Vagina (tissue), 2 donors: Measurements from ENCODE around the gene ZFP69B. TPM values are rescaled to one million over a fixed set of nuclear protein-coding genes. Genes with fewer than 3 reads are reported as not detected.

ENCODE experiments used
- DNase-seq, 2 donors: peaks; one replicate each; pipeline ENCODE4 v3.0.0-alpha.2; 2017; ENCODE audit errors: extremely low spot score in 2 of 2
- H3K27ac ChIP-seq: fragments of 200-600 bp; sonication (generic); one replicate; pipeline ENCODE4 v1.5.1; 2019
- H3K27me3 ChIP-seq: fragments of 200-600 bp; sonication (generic); one replicate; pipeline ENCODE4 v1.5.1; 2019
- H3K36me3 ChIP-seq, 2 donors: fragments of 200-600 bp; sonication (generic); one replicate each; pipeline ENCODE4 v1.5.1; 2017 to 2019
- H3K4me1 ChIP-seq: fragments of 200-600 bp; sonication (generic); one replicate; pipeline ENCODE4 v1.5.1; 2019
- H3K4me3 ChIP-seq, 2 donors: fragments of 200-600 bp; sonication (generic); 1 replicate in 1 of 2; 2 replicates in 1 of 2; pipeline ENCODE4 v1.5.1; 2016 to 2019
- H3K9me3 ChIP-seq: fragments of 200-600 bp; sonication (generic); one replicate; pipeline ENCODE4 v1.5.1; 2019
- CTCF ChIP-seq, 3 experiments: fragments of 450-650 bp in 2 of 3; fragments of 200-600 bp in 1 of 3; sonication (generic) in 1 of 3; IDR thresholded peaks; one replicate each; pipeline ENCODE4 v1.5.1; 2017 to 2019; ENCODE audit warnings: antibody characterized with exemption in 3 of 3, mild to moderate bottlenecking in 2 of 3, moderate library complexity in 2 of 3
- POLR2A ChIP-seq, 2 donors: fragments of 450-650 bp; IDR thresholded peaks; one replicate each; pipeline ENCODE4 v1.6.1; 2017; ENCODE audit warnings: antibody characterized with exemption in 2 of 2, mild to moderate bottlenecking in 2 of 2, moderate library complexity in 2 of 2
- POLR2AphosphoS5 ChIP-seq, 2 donors: sonication (generic); formaldehyde crosslinking; IDR thresholded peaks; one replicate each; pipeline ENCODE4 v1.9.0; 2017; ENCODE audit warnings: antibody characterized with exemption in 2 of 2, mild to moderate bottlenecking in 2 of 2, low read depth in 1 of 2; ENCODE audit not compliant: insufficient read depth in 1 of 2
- intact Hi-C: fragments of 100-400 bp; cut with DNase I; formaldehyde crosslinking; loops from one replicate; pipeline ENCODE4 v1.15.1; 2023
- total RNA-seq: library from RNA; depleted of rRNA; stranded (reverse); fragments of >200 nt; gene quantifications from one replicate; pipeline ENCODE4 v1.2.3, GENCODE V29; 2016

ZFP69B gene
- total RNA-seq, 1 donor from 2014 or later, result 1.2 TPM

DNA sequence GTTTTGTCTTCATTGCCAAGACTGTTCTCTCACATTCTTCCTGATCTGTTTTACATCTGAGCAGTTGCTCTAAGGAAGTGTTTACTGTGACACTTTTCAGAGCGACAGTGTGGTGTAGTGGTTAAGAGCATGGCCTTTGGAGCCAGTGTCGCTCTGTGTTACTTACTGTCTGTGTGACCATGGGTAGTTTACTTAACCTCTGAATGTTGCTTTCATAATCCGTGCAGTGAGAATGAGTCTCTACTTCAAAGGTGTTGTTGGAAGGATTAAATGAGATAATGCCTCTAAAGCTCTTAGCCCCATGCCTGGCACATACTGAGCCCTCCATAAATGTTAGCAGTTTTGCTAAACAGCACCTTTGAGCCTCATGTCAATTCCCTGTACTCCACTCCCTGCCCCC lies 35.9 kb upstream of the ZFP69B start:
- DNase-seq, result no peak
- Histone ChIP-seq H3K4me1 (no peaks in the 10 kb centered on the region), H3K27me3 (no peaks in the 10 kb centered on the region), H3K4me3 (no peak overlapping the region), H3K27ac (no peak overlapping the region), H3K9me3 (no peaks in the 10 kb centered on the region), H3K36me3 (peaks cover 0 to 64% of the 10 kb centered on the region in 2 donors)
- TF ChIP-seq POLR2A (IDR thresholded peaks at IDR 0.05), result no peak
- no peak for TF ChIP-seq POLR2AphosphoS5 (IDR thresholded peaks at IDR 0.05; ENCODE audit: insufficient read depth in 1 of 2, low read depth in 1 of 2)
- no peak for TF ChIP-seq CTCF (IDR thresholded peaks at IDR 0.05)
- intact Hi-C loops, result no loop called here

- no peak for DNase-seq
- no peaks in the 10 kb centered on the region for H3K4me1 ChIP-seq
- H3K27me3 ChIP-seq, result no peaks in the 10 kb centered on the region
- H3K27ac ChIP-seq, result no peak overlapping the region
- intact Hi-C loops, result no loop called here
- H3K4me3 ChIP-seq, result no peak overlapping the region
- H3K36me3 ChIP-seq, result peaks cover 0 to 54% of the 10 kb centered on the region in 2 donors
- H3K9me3 ChIP-seq, result no peaks in the 10 kb centered on the region
- no peak for TF ChIP-seq CTCF (IDR thresholded peaks at IDR 0.05)
- TF ChIP-seq POLR2AphosphoS5 (IDR thresholded peaks at IDR 0.05; ENCODE audit: insufficient read depth in 1 of 2, low read depth in 1 of 2), result no peak
- no peak for TF ChIP-seq POLR2A (IDR thresholded peaks at IDR 0.05)
These were observed 33.6 kb upstream of the ZFP69B start for GRCh38 chr1:40416709-40417108.

GRCh38 chr1:40421431-40422384 lies 28.6 kb upstream of the ZFP69B start:
- no peaks in the 10 kb centered on the region for H3K27me3 ChIP-seq

DNA sequence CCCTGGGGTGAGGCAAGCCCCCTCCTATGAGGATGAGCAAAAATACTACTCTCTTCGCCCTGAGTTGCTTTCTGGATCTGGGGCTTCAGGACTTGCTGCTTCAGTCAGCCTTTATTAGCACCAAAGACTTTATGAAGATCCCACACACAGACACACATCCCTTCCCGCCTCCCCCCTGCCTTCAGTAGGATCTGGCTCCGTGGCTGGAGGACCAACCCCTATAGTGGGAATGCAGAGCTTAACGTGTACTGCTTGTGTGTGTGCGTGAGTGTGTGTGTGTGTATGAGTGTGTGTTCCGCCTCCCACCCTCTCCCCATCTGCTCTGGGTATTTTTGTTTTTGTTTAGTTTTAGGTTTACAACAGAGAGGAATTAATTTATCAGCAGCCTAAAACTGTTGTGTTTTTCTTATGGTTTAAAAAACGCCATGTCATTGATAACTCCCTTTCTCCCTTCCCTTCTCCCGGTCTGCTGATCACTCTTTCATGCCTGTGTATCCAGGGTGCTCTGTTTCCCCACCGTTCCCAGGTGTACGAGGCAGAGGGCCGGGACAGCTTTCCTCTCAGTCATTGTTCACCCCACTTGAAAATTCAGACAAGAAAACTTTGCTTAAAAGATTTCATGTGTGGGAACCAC lies 27.5 kb upstream of the ZFP69B start:
- Histone ChIP-seq H3K36me3 (peaks cover 0 to 29% of the 10 kb centered on the region in 2 donors), H3K9me3 (no peaks in the 10 kb centered on the region), H3K27me3 (no peaks in the 10 kb centered on the region), H3K4me3 (no peak overlapping the region), H3K27ac (no peak overlapping the region), H3K4me1 (no peaks in the 10 kb centered on the region)
- no peak for DNase-seq
- intact Hi-C loops, result no loop called here
- TF ChIP-seq POLR2AphosphoS5 (IDR thresholded peaks at IDR 0.05; ENCODE audit: insufficient read depth in 1 of 2, low read depth in 1 of 2) (no peak), POLR2A (IDR thresholded peaks at IDR 0.05) (no peak), CTCF (IDR thresholded peaks at IDR 0.05) (no peak)

More at GRCh38 chr1:40421431-40422384, 28.6 kb upstream of the ZFP69B start:
- Histone ChIP-seq H3K36me3 (peaks cover 0 to 39% of the 10 kb centered on the region in 2 donors), H3K27ac (no peak overlapping the region), H3K4me1 (no peaks in the 10 kb centered on the region), H3K4me3 (no peak overlapping the region), H3K9me3 (no peaks in the 10 kb centered on the region)
- TF ChIP-seq CTCF (IDR thresholded peaks at IDR 0.05), result no peak
- TF ChIP-seq POLR2A (IDR thresholded peaks at IDR 0.05), result no peak
- no peak for TF ChIP-seq POLR2AphosphoS5 (IDR thresholded peaks at IDR 0.05; ENCODE audit: insufficient read depth in 1 of 2, low read depth in 1 of 2)
- intact Hi-C loops, result no loop called here
- no peak for DNase-seq
